Ascending aorta (tissue), 2 donors: Measurements from ENCODE around the gene BCO2. TPM values are rescaled to one million over a fixed set of nuclear protein-coding genes. Genes with fewer than 3 reads are reported as not detected.
A peak's percentile ranks its signal among the peaks of the same experiment; 100 is the strongest.

ENCODE experiments used
- DNase-seq, 2 donors: peaks; one replicate each; pipeline ENCODE4 v3.0.0-alpha.2; 2019; ENCODE audit warnings: low spot score in 2 of 2
- H3K27ac ChIP-seq, 2 donors: fragments of 200-600 bp; sonication (generic); one replicate each; pipeline ENCODE4 v1.5.1; 2016 to 2017; ENCODE audit warnings: mild to moderate bottlenecking in 1 of 2
- H3K27me3 ChIP-seq: fragments of 200-600 bp; sonication (generic); one replicate; pipeline ENCODE4 v1.5.1; 2017
- H3K36me3 ChIP-seq, 2 donors: fragments of 200-600 bp; sonication (generic); one replicate each; pipeline ENCODE4 v1.5.1; 2016
- H3K4me1 ChIP-seq, 2 donors: fragments of 200-600 bp; sonication (generic); one replicate each; pipeline ENCODE4 v1.5.1; 2016 to 2017; ENCODE audit warnings: mild to moderate bottlenecking in 1 of 2
- H3K4me3 ChIP-seq, 2 donors: fragments of 200-600 bp; sonication (generic); one replicate each; pipeline ENCODE4 v1.5.1; 2016 to 2017; ENCODE audit warnings: mild to moderate bottlenecking in 1 of 2
- H3K9me3 ChIP-seq, 2 donors: fragments of 200-600 bp; sonication (generic); one replicate each; pipeline ENCODE4 v1.5.1; 2016
- CTCF ChIP-seq, 3 experiments: fragments of 200-600 bp in 2 of 3; fragments of 450-650 bp in 1 of 3; sonication (generic) in 2 of 3; IDR thresholded peaks; one replicate each; pipeline ENCODE4 v1.5.1; 2016 to 2019; ENCODE audit warnings: antibody characterized with exemption in 3 of 3, mild to moderate bottlenecking in 1 of 3, moderate library complexity in 1 of 3
- intact Hi-C: fragments of 100-400 bp; cut with DNase I; formaldehyde crosslinking; loops from one replicate; pipeline ENCODE4 v1.15.1; 2023
- total RNA-seq: library from RNA; depleted of rRNA; stranded (reverse); fragments of >200 nt; gene quantifications from one replicate; pipeline ENCODE4 v1.1.0, GENCODE V29; 2016

The BCO2 gene
- total RNA-seq, 1 donor from 2014 or later: not detected

- H3K4me3 ChIP-seq: peak within 1 kb of the TSS; percentile 15 to 49
- H3K27ac ChIP-seq: no peak within 1 kb of the TSS
Observed at GRCh38 chr11:112163875-112164685, 11.2 kb upstream of the BCO2 start, which contains the start of gene IL18. Gene IL18, minus strand, starts transcription at chr11:112164094. Its CDS starts 9,041 bp downstream, at chr11:112155053.

GRCh38 chr11:112165049-112165448, 10.3 kb upstream of the BCO2 start:
- no peaks in the 10 kb centered on the region for H3K9me3 ChIP-seq
- intact Hi-C loops: no loop called here
- H3K36me3 ChIP-seq: no peaks in the 10 kb centered on the region
- no peaks in the 10 kb centered on the region for H3K27me3 ChIP-seq
- H3K4me1 ChIP-seq: no peaks in the 10 kb centered on the region
- no peak overlapping the region for H3K4me3 ChIP-seq
- no peak for TF ChIP-seq CTCF (IDR thresholded peaks at IDR 0.05)
- no peak overlapping the region for H3K27ac ChIP-seq
- no peak for DNase-seq

More at GRCh38 chr11:112163875-112164685, 11.2 kb upstream of the BCO2 start, which contains the start of gene IL18:
- no peaks in the 10 kb centered on the region for H3K36me3 ChIP-seq
- H3K27me3 ChIP-seq: no peaks in the 10 kb centered on the region
- no peak for TF ChIP-seq CTCF (IDR thresholded peaks at IDR 0.05)
- peak in 1 of 2 donors; percentile 24 for DNase-seq
- intact Hi-C loops: no loop called here
- H3K4me1 ChIP-seq: no peaks in the 10 kb centered on the region
- no peaks in the 10 kb centered on the region for H3K9me3 ChIP-seq

GRCh38 chr11:112166562-112166961, 8.8 kb upstream of the BCO2 start:
- no peaks in the 10 kb centered on the region for H3K27me3 ChIP-seq
- no peaks in the 10 kb centered on the region for H3K4me1 ChIP-seq
- DNase-seq: no peak
- intact Hi-C loops: no loop called here
- no peak overlapping the region for H3K4me3 ChIP-seq
- no peaks in the 10 kb centered on the region for H3K9me3 ChIP-seq
- no peak overlapping the region for H3K27ac ChIP-seq
- no peaks in the 10 kb centered on the region for H3K36me3 ChIP-seq
- no peak for TF ChIP-seq CTCF (IDR thresholded peaks at IDR 0.05)

- no peak within 1 kb of the TSS for H3K27ac ChIP-seq
- no peak within 1 kb of the TSS for H3K4me3 ChIP-seq
- no peaks in the 10 kb centered on the region for H3K9me3 ChIP-seq
- TF ChIP-seq CTCF (IDR thresholded peaks at IDR 0.05): no peak
- no peaks in the 10 kb centered on the region for H3K4me1 ChIP-seq
- no peaks in the 10 kb centered on the region for H3K27me3 ChIP-seq
- intact Hi-C loops: no loop called here
- DNase-seq: no peak
- no peaks in the 10 kb centered on the region for H3K36me3 ChIP-seq
Observed at GRCh38 chr11:112167145-112167544, 8.2 kb upstream of the BCO2 start, which contains the start of gene TEX12. Gene TEX12, plus strand, starts transcription at chr11:112167372. Its CDS starts 1,897 bp downstream, at chr11:112169269.

GRCh38 chr11:112172362-112172994, 2.8 kb upstream of the BCO2 start:
- Histone ChIP-seq H3K36me3 (no peaks in the 10 kb centered on the region), H3K4me1 (peaks cover 0 to 3% of the 10 kb centered on the region in 2 donors), H3K4me3 (no peak overlapping the region), H3K27ac (no peak overlapping the region), H3K9me3 (no peaks in the 10 kb centered on the region), H3K27me3 (no peaks in the 10 kb centered on the region)
- TF ChIP-seq CTCF (IDR thresholded peaks at IDR 0.05): no peak
- no peak for DNase-seq
- intact Hi-C loops: no loop called here
